ENCODE measurements around the gene TREM2.

GRCh38 chr6:41122373-41122772 lies 40.5 kb downstream of the TREM2 start:
- TF ChIP-seq POLR2A (IDR thresholded peaks at IDR 0.05): no peak
- TF ChIP-seq, protein P1, sequence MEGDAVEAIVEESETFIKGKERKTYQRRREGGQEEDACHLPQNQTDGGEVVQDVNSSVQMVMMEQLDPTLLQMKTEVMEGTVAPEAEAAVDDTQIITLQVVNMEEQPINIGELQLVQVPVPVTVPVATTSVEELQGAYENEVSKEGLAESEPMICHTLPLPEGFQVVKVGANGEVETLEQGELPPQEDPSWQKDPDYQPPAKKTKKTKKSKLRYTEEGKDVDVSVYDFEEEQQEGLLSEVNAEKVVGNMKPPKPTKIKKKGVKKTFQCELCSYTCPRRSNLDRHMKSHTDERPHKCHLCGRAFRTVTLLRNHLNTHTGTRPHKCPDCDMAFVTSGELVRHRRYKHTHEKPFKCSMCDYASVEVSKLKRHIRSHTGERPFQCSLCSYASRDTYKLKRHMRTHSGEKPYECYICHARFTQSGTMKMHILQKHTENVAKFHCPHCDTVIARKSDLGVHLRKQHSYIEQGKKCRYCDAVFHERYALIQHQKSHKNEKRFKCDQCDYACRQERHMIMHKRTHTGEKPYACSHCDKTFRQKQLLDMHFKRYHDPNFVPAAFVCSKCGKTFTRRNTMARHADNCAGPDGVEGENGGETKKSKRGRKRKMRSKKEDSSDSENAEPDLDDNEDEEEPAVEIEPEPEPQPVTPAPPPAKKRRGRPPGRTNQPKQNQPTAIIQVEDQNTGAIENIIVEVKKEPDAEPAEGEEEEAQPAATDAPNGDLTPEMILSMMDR (IDR thresholded peaks at IDR 0.05 in 4 of 5, conservative IDR thresholded peaks at IDR 0.05 in 1 of 5): no peak
